GM12873 (cell line): ENCODE measurements around the gene EIF2A.

Experiments used
- CTCF ChIP-seq: IDR thresholded peaks from 2 replicates; pipeline ENCODE4 v1.5.1; 2012; ENCODE audit warnings: low read depth, mild to moderate bottlenecking, moderate library complexity, low read length, control low read depth; ENCODE audit not compliant: insufficient read depth; ENCODE audit errors: missing control alignments

The EIF2A gene

GRCh38 chr3:150544726-150545125 is 1.9 kb upstream of the EIF2A start:
- no peak for TF ChIP-seq CTCF

GRCh38 chr3:150545419-150546225 is 965 bp upstream of the EIF2A start:
- no peak for TF ChIP-seq CTCF

- no peak for TF ChIP-seq CTCF
Observed at GRCh38 chr3:150547045-150547741, 606 bp downstream of the EIF2A start.

GRCh38 chr3:150555859-150556436 is 9.4 kb downstream of the EIF2A start:
- TF ChIP-seq CTCF: no peak

GRCh38 chr3:150556792-150557191 is 10.2 kb downstream of the EIF2A start:
- TF ChIP-seq CTCF: no peak

- no peak for TF ChIP-seq CTCF
Observed at GRCh38 chr3:150557725-150558124, 11.1 kb downstream of the EIF2A start.

- TF ChIP-seq CTCF: no peak
Observed at GRCh38 chr3:150564243-150564642, 17.7 kb downstream of the EIF2A start.
